ENCODE data around the gene TEX35. TPM values are rescaled to one million over a fixed set of nuclear protein-coding genes. Genes with fewer than 3 reads are reported as not detected.

TEX35 gene
- total and polyA plus RNA-seq, 10 of the 15 experiments (the other 5 are each of a cell fraction or from before 2014, with no cell fraction given): not detected

GRCh38 chr1:178487070-178487615 is 25.8 kb upstream of the TEX35 start:
- ChIA-PET POLR2A (no interaction called here), CTCF (interaction anchor here (1.5 kb wide), 1 partner anchor 14 kb away, joined by 6 read pairs; no protein-coding TSS in a partner anchor), SMC1A (ENCODE audit: uncharacterized antibody, unreplicated experiment) (no interaction called here), RAD21 (ENCODE audit: unreplicated experiment) (no interaction called here)
- no peaks in the 10 kb centered on the region for H3K9me3 ChIP-seq (replicated peaks; ENCODE audit: control insufficient read depth, insufficient read depth, low read length)
- H3K9ac ChIP-seq (ENCODE audit: control insufficient read depth, insufficient read depth, low read length): no peak overlapping the region
- intact Hi-C loops (cut with micrococcal nuclease; ENCODE audit: unreplicated experiment) (no loop called here), in situ Hi-C loops (cut with MboI) (no loop called here)
- no peak overlapping the region for H3K4me2 ChIP-seq (ENCODE audit: control insufficient read depth, insufficient read depth)
- peaks cover 2 to 5% of the 10 kb centered on the region in 2 experiments; a peak in 3 of 4 replicates for H3K27me3 ChIP-seq (replicated peaks in 1 of 2; ENCODE audit: control insufficient read depth in 2 of 2, insufficient read depth in 2 of 2, low read length in 1 of 2)
- FAIRE-seq (no peak), DNase-seq (ENCODE audit: low read depth, low spot score) (no peak), ATAC-seq (no peak; the same call in 1 of the 3 replicates)
- no peak overlapping the region for H2AFZ ChIP-seq (ENCODE audit: control insufficient read depth, low read depth, low read length)
- no TSS peak for BruUV-seq (replicated peaks)
- H3K79me2 ChIP-seq (ENCODE audit: control insufficient read depth, insufficient read depth, low read length): no peaks in the 10 kb centered on the region
- WGBS (ENCODE audit: insufficient coverage, insufficient replicate concordance, low lambda C conversion rate, missing lambda C conversion rate): 33% methylated on average over 20 of the region's 20 CpGs
- H3K27ac ChIP-seq (ENCODE audit: control insufficient read depth, insufficient read depth): no peak overlapping the region
- TF ChIP-seq PRDM15 (CRISPR knock-in tag; IDR thresholded peaks at IDR 0.05) (no peak), RB1 (IDR thresholded peaks at IDR 0.05; ENCODE audit: borderline replicate concordance) (no peak), SUPT20H (IDR thresholded peaks at IDR 0.05; ENCODE audit: borderline replicate concordance, control insufficient read depth, low read depth, low read length) (no peak), SMAD5 (IDR thresholded peaks at IDR 0.05; ENCODE audit: low read depth) (no peak), MAX (IDR thresholded peaks at IDR 0.05; ENCODE audit: low read depth, low read length) (no peak), ZBTB4 (CRISPR knock-in tag; IDR thresholded peaks at IDR 0.05) (no peak)
- no peak overlapping the region for H3K4me3 ChIP-seq
- no peaks in the 10 kb centered on the region for H4K20me1 ChIP-seq (ENCODE audit: control insufficient read depth, insufficient read depth)
- H3K4me1 ChIP-seq (ENCODE audit: control insufficient read depth, insufficient read depth, low read length): no peaks in the 10 kb centered on the region
- no peaks in the 10 kb centered on the region for H3K36me3 ChIP-seq (ENCODE audit: control insufficient read depth in 2 of 2, insufficient read depth in 2 of 2, low read length in 1 of 2)

Measured in GM12878 (cell line).